NT2/D1 (cell line): Measurements from ENCODE around the gene PHLDB3.
"Not testable (repeated sequence)": the region's sequence is repeated elsewhere in the genome, so short reads cannot be mapped to it uniquely, and the experiment has no call there.

Source experiments
- DNase-seq: peaks from one replicate; pipeline ENCODE4 v3.0.0-alpha.2; 2011; ENCODE audit warnings: low read depth, low spot score
- H3K27me3 ChIP-seq: 2 replicates; pipeline ENCODE4 v1.6.0; 2011; ENCODE audit warnings: mild to moderate bottlenecking; ENCODE audit not compliant: insufficient read length, insufficient read depth
- H3K36me3 ChIP-seq: 2 replicates; pipeline ENCODE4 v1.6.1; 2011; ENCODE audit warnings: mild to moderate bottlenecking, low read length, mixed read lengths; ENCODE audit not compliant: insufficient read depth, insufficient read length
- H3K4me1 ChIP-seq: 2 replicates; pipeline ENCODE4 v1.5.1; 2011; ENCODE audit not compliant: insufficient read depth, insufficient read length
- H3K4me3 ChIP-seq: 2 replicates; pipeline ENCODE4 v1.5.1; 2011; ENCODE audit warnings: low read depth; ENCODE audit not compliant: insufficient read length
- H3K9ac ChIP-seq: 2 replicates; pipeline ENCODE4 v1.6.0; 2011; ENCODE audit warnings: low read depth; ENCODE audit not compliant: insufficient read length
- H3K9me3 ChIP-seq: 2 replicates; pipeline ENCODE4 v1.5.1; 2011; ENCODE audit warnings: mild to moderate bottlenecking, low read length; ENCODE audit not compliant: insufficient read depth
- SUZ12 ChIP-seq: IDR thresholded peaks from 2 replicates; pipeline ENCODE4 v1.6.1; 2011; ENCODE audit not compliant: insufficient read length, insufficient read depth; ENCODE audit errors: extremely low read depth
- YY1 ChIP-seq: IDR thresholded peaks from 2 replicates; pipeline ENCODE4 v1.6.1; 2011; ENCODE audit not compliant: insufficient read length, insufficient read depth
- ZNF274 ChIP-seq: IDR thresholded peaks from 2 replicates; pipeline ENCODE4 v1.6.1; 2011; ENCODE audit warnings: mild to moderate bottlenecking, low read depth, low read length

The PHLDB3 gene

DNA sequence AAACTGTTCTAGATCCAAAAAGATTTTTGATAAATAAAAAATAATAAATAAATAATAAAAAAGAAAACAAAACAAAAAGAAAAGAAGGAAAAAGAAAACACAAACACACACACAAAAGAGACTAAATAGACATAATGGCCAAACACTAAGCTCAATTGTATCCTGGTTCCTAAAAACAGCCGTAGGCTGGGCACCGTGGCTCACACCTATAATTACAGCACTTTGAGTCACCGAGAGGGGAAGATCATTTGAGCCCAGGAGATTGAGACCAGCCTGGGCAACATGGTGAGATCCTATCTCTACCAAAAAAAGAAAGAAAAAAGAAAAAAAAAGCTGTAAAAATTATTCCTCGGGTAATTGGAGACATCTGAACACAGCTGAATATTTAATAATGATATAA is 13.5 kb upstream of the PHLDB3 start:
- no peaks in the 10 kb centered on the region for H3K4me1 ChIP-seq
- TF ChIP-seq ZNF274, result no peak
- no peak for TF ChIP-seq YY1
- TF ChIP-seq SUZ12, result no peak

DNA sequence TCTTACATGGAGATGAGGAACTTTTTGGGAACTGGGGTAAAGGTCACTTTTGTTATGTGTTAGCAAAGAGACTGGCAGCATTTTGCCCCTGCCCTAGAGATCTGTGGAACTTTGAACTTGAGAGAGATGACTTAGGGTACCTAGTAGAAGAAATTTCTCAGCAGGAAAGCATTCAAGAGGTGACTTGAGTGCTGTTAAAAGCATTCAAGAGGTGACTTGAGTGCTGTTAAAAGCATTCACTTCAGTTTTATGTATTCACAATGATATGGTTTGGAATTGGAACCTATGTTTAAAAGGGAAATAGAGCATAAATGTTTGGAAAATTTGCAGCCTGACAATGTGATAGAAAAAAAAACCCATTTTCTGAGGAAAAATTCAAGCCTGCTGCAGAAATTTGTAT is 7.9 kb upstream of the PHLDB3 start:
- H3K9me3 ChIP-seq, result peaks cover 17% of the 10 kb centered on the region; the same call in 1 of the 2 replicates
- H3K27me3 ChIP-seq, DNase-seq, H3K4me3 ChIP-seq, H3K9ac ChIP-seq, H3K4me1 ChIP-seq: not testable (repeated sequence)
- peaks cover 22% of the 10 kb centered on the region for H3K36me3 ChIP-seq

More for the DNA sequence above, 13.5 kb upstream of the PHLDB3 start:
- DNase-seq, result no peak
- no peak overlapping the region for H3K4me3 ChIP-seq
- peaks cover 6% of the 10 kb centered on the region for H3K36me3 ChIP-seq
- H3K9ac ChIP-seq, result no peak overlapping the region
- H3K27me3 ChIP-seq, result no peaks in the 10 kb centered on the region
- H3K9me3 ChIP-seq, result peaks cover 13% of the 10 kb centered on the region; the same call in 1 of the 2 replicates

DNA sequence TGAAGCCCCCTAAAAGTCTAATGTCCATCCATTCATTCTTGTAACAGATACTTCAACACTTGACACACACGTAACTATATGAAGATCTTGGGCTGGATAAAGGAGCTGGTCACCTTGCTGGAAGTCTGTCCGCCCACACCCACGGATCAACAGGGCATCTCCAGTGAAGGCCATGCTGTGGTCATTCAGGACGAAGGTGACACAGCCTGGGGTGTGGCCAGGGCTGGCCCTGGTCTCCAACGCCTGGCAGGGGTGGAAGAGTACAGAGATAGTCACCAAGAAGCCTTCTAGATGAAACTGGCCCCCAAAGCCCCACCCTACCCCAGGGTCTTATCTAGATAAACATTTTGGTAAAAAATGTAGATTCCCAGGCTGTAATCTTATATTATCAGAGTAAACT is 6.8 kb upstream of the PHLDB3 start:
- H3K27me3 ChIP-seq, result no peaks in the 10 kb centered on the region
- no peak overlapping the region for H3K9ac ChIP-seq
- H3K9me3 ChIP-seq, result peaks cover 17% of the 10 kb centered on the region; the same call in 1 of the 2 replicates
- no peak overlapping the region for H3K4me3 ChIP-seq
- TF ChIP-seq SUZ12 (no peak), YY1 (no peak), ZNF274 (no peak)
- no peaks in the 10 kb centered on the region for H3K4me1 ChIP-seq
- no peak for DNase-seq
- H3K36me3 ChIP-seq, result peaks cover 25% of the 10 kb centered on the region

DNA sequence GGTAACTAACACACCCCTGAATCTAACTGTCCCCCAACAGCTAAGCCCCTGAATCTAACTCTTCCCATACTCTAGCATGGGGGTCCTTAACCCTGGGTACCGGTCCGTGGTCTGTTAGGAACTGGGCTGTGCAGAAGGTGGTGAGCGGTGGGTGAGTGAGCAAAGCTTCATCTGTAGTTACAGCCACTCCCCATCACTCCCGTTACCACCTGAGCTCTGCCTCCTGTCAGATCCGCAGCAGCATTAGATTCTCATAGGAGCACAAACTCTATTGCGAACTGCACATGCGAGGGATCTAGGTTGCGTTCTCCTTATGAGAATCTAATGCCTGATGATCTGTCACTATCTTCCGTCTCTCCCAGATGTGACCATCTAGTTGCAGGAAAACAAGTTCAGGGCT is 6.2 kb upstream of the PHLDB3 start:
- H3K36me3 ChIP-seq, result peaks cover 25% of the 10 kb centered on the region
- H3K9me3 ChIP-seq, result peaks cover 17% of the 10 kb centered on the region; the same call in 1 of the 2 replicates
- no peak for TF ChIP-seq YY1
- TF ChIP-seq ZNF274, result no peak
- no peak for TF ChIP-seq SUZ12
- no peaks in the 10 kb centered on the region for H3K27me3 ChIP-seq
- no peak for DNase-seq
- H3K4me1 ChIP-seq, result no peaks in the 10 kb centered on the region
- no peak overlapping the region for H3K4me3 ChIP-seq
- no peak overlapping the region for H3K9ac ChIP-seq

DNA sequence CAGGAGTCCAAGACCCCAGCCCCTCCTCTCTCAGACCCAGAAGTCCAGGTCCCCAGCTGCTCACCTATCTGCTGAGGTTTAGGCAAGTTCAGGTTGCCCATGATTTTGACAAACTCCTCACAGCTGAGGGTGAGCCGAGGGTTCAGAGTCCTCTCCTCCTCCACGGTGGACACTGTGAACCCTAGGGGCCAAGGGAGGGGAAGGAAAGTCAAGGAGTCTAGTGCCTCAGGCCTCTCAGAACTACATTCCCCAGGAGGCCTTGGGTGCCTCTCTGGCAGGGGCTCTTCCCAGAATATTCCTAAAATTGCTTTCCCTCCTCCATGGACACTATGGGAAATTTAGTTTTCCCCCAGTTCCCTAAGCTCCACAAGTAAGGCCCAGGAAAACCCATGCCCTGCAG is 3.3 kb upstream of the PHLDB3 start:
- Histone ChIP-seq H3K4me3 (no peak overlapping the region), H3K36me3 (peaks cover 25% of the 10 kb centered on the region), H3K27me3 (peaks cover 20% of the 10 kb centered on the region), H3K9me3 (peaks cover 2% of the 10 kb centered on the region; the same call in 1 of the 2 replicates), H3K9ac (no peak overlapping the region), H3K4me1 (peaks cover 4% of the 10 kb centered on the region)
- no peak for DNase-seq
- TF ChIP-seq YY1 (no peak), ZNF274 (no peak), SUZ12 (no peak)

DNA sequence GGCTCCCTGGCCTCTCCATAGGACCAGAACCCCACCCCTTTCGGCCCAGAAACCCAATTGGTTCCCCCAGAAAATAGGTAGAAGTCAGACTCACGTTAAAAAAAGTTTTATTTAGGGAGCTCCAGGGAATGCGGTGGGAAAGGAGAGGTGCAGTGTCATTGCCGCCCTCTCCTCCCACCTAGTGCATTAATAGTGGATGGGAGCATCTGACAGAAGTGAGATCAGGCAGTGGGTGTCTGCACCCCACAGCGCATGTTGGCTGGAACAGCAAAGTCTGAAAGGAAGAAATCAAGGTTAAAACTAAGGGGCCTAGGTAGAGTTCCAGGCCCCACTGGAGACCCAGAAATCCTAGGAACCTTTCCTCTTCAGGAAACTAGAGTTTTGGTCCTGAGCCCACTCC is 2.1 kb upstream of the PHLDB3 start:
- Histone ChIP-seq H3K9me3 (no peaks in the 10 kb centered on the region; the same call in 1 of the 2 replicates), H3K4me3 (no peak overlapping the region), H3K36me3 (peaks cover 29% of the 10 kb centered on the region), H3K4me1 (peaks cover 5% of the 10 kb centered on the region), H3K27me3 (peaks cover 24% of the 10 kb centered on the region), H3K9ac (no peak overlapping the region)
- no peak for TF ChIP-seq SUZ12
- no peak for TF ChIP-seq YY1
- no peak for TF ChIP-seq ZNF274
- no peak for DNase-seq

DNA sequence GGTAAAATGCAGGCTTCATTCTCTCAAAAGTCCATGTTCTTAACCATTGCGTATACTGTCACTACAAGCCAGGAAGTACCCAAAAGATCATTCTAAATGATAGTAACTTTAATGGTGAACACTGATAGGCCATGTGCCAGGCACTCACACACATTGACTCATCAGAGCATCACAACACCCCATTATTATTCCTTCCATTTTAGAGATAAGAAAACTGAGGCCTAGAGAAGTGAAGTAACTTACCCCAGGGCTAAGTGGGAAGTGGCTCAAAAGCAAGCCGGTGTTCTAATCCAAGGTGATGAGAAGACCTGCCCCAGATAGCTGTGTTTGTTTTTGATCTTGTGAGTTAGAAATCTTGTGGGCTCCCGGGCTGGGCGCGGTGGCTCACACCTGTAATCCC is 1.4 kb upstream of the PHLDB3 start:
- Histone ChIP-seq H3K36me3 (peaks cover 26% of the 10 kb centered on the region), H3K4me3 (no peak overlapping the region), H3K9me3 (no peaks in the 10 kb centered on the region), H3K4me1 (peaks cover 5% of the 10 kb centered on the region), H3K9ac (no peak overlapping the region), H3K27me3 (peaks cover 24% of the 10 kb centered on the region)
- no peak for DNase-seq
- no peak for TF ChIP-seq YY1
- no peak for TF ChIP-seq SUZ12
- TF ChIP-seq ZNF274, result no peak

DNA sequence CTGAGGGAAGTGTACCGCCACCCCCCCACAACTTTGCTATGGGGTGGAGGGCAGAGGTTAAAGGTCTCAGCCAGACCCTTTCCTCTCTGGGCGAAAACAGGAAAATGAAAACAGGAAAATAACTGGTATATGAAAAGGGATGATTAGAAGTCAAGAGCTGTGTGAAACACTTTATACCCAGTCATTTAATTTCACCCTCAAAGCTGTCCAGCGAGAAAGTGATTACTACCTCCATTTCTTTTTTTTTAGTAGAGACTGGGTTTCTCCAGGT is 575 bp upstream of the PHLDB3 start:
- TF ChIP-seq YY1 (no peak), SUZ12 (no peak), ZNF274 (no peak)
- Histone ChIP-seq H3K4me1 (peaks cover 5% of the 10 kb centered on the region), H3K9me3 (no peaks in the 10 kb centered on the region), H3K27me3 (peaks cover 24% of the 10 kb centered on the region), H3K9ac (peak overlapping the region; percentile 10), H3K4me3 (no peak overlapping the region), H3K36me3 (peaks cover 21% of the 10 kb centered on the region)
- DNase-seq, result no peak
